Upper lobe of left lung (tissue), 4 donors: ENCODE measurements around the gene OR1K1.

Experiments used
- CTCF ChIP-seq, 6 experiments: fragments of 450-650 bp in 4 of 6; fragments of 200-600 bp in 2 of 6; sonication (generic) in 2 of 6; IDR thresholded peaks; one replicate each; pipeline ENCODE4 v1.5.1; 2016 to 2019; ENCODE audit warnings: antibody characterized with exemption in 6 of 6
- EP300 ChIP-seq, 4 donors: sonication (generic); formaldehyde crosslinking; IDR thresholded peaks; one replicate each; pipeline ENCODE4 v1.5.1; 2017; ENCODE audit warnings: antibody characterized with exemption in 4 of 4, control low read depth in 2 of 4
- POLR2A ChIP-seq, 4 donors: fragments of 450-650 bp; IDR thresholded peaks; one replicate each; pipeline ENCODE4 v1.5.1; 2016 to 2017; ENCODE audit warnings: antibody characterized with exemption in 4 of 4, mild to moderate bottlenecking in 2 of 4
- POLR2AphosphoS5 ChIP-seq, 2 donors: sonication (generic); formaldehyde crosslinking; IDR thresholded peaks; one replicate each; pipeline ENCODE4 v1.5.1; 2017; ENCODE audit warnings: antibody characterized with exemption in 2 of 2

- TF ChIP-seq POLR2AphosphoS5 (IDR thresholded peaks at IDR 0.05) (peak; percentile 73 to 74), CTCF (IDR thresholded peaks at IDR 0.05) (no peak), POLR2A (IDR thresholded peaks at IDR 0.05) (peak in 1 of 4 donors; percentile 38), EP300 (IDR thresholded peaks at IDR 0.05) (peak in 1 of 4 donors; percentile 82)
Observed at GRCh38 chr9:122821278-122821943, 21.5 kb downstream of the OR1K1 start.
